AG09309 (cell line): ENCODE measurements around the gene PNO1.
A peak's percentile ranks its signal among the peaks of the same experiment; 100 is the strongest.

Experiments
- DNase-seq: peaks from one replicate; pipeline ENCODE4 v3.0.0-alpha.2; 2010; ENCODE audit warnings: low read depth
- H3K4me3 ChIP-seq: 2 replicates; pipeline ENCODE4 v1.5.1; 2011; ENCODE audit warnings: mild to moderate bottlenecking, low read depth, low read length, moderate library complexity; ENCODE audit not compliant: control insufficient read depth
- TF ChIP-seq, protein P1 (sequence below): IDR thresholded peaks from 2 replicates; pipeline ENCODE4 v1.5.1; 2011; ENCODE audit warnings: mild to moderate bottlenecking, low read depth, low read length, inconsistent platforms; ENCODE audit not compliant: insufficient read depth, control insufficient read depth; ENCODE audit errors: missing control alignments

Gene PNO1

GRCh38 chr2:68155618-68156017 lies 2.1 kb upstream of the PNO1 start:
- TF ChIP-seq, protein P1, sequence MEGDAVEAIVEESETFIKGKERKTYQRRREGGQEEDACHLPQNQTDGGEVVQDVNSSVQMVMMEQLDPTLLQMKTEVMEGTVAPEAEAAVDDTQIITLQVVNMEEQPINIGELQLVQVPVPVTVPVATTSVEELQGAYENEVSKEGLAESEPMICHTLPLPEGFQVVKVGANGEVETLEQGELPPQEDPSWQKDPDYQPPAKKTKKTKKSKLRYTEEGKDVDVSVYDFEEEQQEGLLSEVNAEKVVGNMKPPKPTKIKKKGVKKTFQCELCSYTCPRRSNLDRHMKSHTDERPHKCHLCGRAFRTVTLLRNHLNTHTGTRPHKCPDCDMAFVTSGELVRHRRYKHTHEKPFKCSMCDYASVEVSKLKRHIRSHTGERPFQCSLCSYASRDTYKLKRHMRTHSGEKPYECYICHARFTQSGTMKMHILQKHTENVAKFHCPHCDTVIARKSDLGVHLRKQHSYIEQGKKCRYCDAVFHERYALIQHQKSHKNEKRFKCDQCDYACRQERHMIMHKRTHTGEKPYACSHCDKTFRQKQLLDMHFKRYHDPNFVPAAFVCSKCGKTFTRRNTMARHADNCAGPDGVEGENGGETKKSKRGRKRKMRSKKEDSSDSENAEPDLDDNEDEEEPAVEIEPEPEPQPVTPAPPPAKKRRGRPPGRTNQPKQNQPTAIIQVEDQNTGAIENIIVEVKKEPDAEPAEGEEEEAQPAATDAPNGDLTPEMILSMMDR = no peak
- no peak overlapping the region for H3K4me3 ChIP-seq

GRCh38 chr2:68156419-68156818 lies 1.3 kb upstream of the PNO1 start:
- DNase-seq = no peak
- peak overlapping the region; percentile 99 for H3K4me3 ChIP-seq
- TF ChIP-seq, protein P1 = no peak

More at GRCh38 chr2:68155618-68156017, 2.1 kb upstream of the PNO1 start:
- DNase-seq = no peak

DNA sequence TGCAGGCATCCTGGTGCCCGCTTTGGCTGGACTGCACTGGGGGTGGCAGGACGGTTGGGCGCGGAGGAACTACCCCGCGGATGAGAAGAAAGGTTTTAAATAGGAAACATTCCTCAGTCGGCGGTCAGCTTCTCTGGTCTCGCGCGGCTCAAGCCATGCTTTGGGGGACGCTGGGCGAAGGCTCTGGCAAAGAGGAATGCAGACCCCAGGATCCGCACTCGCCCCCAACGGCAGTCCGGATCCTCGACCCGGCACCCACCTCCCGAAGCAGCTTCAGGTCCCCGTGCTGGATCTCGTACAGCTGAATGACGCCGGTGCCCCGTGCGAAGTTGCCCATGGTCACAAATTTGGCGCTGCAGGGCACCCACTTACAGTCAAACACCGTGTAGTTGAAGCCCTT lies 686 bp upstream of the PNO1 start:
- TF ChIP-seq, protein P1 = peak; percentile 3
- H3K4me3 ChIP-seq = peak overlapping the region; percentile 99
- DNase-seq = no peak

DNA sequence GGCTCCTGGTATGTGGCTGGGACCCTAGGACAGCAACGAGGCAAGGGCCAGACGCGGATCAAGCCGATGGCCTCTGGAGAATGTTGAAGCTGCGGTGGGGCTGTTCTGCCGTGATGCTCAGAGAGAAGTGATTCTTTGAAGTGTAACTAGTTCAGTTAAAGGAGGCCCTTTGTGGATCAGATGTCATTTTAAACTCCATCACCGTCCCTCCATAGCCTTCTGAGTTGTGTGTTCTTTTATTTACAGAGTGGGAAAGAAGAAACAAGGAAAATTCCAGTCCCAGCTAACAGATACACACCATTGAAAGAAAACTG lies 403 bp downstream of the PNO1 start:
- TF ChIP-seq, protein P1 = no peak
- peak overlapping the region; percentile 99 for H3K4me3 ChIP-seq
- DNase-seq = no peak

GRCh38 chr2:68163641-68164040 lies 6.0 kb downstream of the PNO1 start:
- no peak overlapping the region for H3K4me3 ChIP-seq
- TF ChIP-seq, protein P1 = no peak
- DNase-seq = no peak

GRCh38 chr2:68167186-68167585 lies 9.5 kb downstream of the PNO1 start:
- no peak for DNase-seq
- H3K4me3 ChIP-seq = no peak overlapping the region
- TF ChIP-seq, protein P1 = no peak

DNA sequence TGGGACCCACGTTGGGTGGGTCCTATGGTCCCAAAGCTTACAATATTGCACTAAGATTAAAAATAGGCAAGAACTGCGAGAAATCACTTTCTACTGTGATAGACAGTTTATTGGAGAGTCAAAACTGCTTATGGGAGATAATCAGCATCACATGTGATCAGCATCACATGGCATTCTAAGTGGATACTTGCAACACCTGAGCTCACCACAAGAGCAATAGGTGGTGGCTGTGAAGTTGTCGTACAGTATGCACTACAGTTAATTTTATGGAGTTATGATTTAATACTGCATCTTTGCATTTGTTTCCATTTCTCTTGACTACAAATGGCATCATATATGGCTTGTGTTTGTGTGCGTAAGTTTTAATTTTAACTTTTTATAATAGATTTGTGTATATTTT lies 11.6 kb downstream of the PNO1 start:
- TF ChIP-seq, protein P1 = no peak
- DNase-seq = no peak

More for the DNA sequence above, 11.6 kb downstream of the PNO1 start:
- no peak overlapping the region for H3K4me3 ChIP-seq
